Stimulated activated CD4-positive, alpha-beta T cell treated with anti-CD3 and anti-CD28 coated beads, Interleukin-15, amount 100 ng/mL, for 48 hours (primary cell): ENCODE data around the gene PRKAG3.

Experiments used
- DNase-seq, 2 donors: peaks; one replicate each; pipeline ENCODE4 v3.0.0-alpha.2; 2020; ENCODE audit warnings: low read depth in 2 of 2

PRKAG3 gene

DNA sequence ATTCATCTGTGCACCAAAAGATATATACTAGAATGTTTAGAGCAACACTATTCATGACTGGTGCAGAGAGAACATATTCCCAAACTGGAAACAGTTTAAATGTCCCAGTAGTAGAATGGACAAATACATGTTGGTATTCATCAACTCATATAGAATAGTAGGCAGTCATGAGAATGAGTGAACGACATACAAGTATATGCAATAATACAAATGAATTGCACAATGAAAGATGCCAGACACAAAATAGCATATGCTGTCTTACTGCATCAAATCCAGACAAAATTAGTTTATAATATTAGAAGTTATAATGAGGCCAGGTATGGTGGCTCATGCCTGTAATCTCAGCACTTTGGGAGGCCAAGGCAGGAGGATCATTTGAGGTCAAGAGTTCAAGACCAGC lies 8.3 kb upstream of the PRKAG3 start:
- DNase-seq = no peak

DNA sequence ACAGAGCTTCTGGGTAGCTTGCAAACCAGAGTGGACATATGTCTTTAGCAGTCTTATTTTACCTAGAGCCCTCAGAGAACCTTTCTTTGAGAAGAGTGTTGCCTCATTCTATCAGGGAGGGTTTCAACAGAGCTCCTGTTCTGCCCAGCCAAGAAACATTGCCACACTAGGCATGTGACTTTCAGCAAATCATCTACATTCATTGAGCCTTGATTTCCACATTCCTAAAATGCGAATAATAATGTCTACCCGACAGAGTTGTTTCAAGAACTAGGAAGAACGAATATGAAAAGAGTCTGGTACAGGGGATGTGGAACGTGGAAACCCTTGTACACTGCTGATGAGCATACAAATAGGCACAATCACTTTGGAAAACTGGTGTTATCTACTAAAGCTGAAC lies 7.8 kb upstream of the PRKAG3 start:
- no peak for DNase-seq

DNA sequence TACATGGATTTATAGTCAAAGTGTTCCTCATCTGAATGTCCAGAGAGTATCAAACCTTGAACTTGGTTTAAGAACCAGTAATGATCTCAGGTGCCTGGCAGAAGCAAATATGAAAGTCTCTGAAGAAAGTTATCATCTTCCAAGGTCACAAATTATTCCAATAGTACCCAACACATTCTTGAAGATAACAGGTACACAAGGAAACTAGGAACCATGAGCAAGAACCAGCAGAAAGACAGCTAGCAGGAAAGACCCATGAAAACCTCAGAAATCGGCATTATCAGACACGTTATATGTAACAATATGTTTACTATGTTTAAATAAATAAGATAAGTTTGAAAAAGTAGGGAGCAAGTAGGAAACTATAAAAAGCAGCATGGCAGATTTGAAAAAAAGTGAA lies 5.9 kb upstream of the PRKAG3 start:
- DNase-seq = no peak

DNA sequence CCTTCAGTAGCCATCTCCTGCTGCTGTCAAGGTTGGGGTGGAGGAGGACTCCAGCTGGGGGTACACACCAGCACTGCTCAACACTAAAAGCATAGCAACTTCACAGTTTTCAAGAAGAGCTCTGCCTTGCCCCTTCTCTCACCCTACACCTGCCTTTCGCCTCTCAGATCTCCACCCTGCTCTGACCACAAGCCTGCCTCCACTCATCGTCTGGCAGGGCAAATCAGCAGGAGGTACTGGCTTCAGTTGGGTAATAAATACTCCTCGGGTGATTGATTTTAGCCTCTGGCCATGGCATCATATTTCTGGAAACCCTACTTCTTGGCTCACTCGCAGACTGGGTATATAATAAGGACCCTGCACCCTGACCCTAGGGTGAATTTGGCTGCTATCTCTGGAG lies 3.1 kb upstream of the PRKAG3 start:
- DNase-seq = no peak

DNA sequence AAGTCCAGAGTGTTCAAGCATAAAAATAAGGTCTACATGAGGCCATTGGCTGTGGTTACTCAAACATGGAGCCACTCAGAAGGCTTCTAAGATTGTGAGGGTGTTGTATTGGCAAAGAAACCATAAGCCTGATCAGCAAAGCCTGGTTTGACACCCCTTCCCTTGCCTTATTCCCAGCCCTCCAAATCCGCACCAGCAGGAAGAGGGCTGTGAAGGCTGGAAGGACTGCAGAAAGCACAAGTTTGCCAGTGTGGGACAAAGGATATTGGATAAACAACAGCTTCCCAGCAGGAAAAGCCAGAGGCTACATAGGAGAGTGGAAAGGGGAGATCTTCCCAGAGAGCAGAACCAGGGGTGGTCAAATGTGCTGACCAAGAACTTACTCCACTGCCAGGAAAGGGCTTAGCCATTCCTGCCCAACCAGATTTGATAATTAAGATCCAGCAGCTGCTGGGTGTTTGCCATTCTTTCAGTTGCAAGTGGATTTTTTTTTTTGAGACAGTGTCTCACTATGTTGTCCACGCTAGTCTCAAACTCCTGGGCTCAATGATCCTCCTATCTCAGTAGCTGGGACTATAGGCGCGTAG lies 1.5 kb upstream of the PRKAG3 start:
- no peak for DNase-seq

DNA sequence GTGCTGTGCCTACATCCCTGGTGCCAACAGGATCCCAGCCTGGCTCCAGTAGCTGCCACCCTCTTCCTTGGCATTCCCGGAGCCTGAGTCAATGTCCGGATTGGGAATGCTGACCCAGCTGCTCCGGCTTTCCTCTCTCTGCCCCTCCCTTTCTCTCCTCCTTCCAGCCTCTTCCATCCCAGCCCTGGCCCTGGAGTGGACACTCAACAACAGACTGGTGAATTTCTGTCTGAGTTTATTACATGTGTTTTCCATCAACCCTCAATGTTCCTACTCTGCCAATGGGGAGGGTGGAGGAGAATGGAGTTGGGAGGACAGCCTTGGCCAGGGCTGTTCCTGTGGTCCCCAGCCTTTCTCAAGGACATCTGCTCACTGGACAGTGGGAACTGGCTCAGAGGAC lies 917 bp upstream of the PRKAG3 start:
- DNase-seq = no peak

DNA sequence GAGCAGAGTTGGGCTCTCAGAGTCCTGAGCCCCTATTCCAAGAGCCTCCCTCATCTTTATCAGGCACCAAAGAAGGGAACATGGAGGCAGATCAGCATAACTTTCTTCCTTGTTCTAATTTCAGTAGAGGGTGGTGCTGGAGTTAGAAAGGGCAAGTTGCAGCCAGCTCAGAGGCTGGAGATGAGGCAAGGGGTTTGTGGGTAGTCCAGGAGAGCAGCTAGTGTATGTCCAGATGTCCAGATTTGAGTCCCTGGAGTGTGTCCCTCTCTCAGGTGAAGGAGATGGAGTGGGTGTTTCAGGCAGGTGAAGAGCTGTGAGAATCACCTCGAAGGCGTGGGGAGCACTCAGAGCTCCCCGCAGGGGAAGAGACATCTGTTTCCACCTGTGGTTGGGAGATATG lies 478 bp upstream of the PRKAG3 start:
- DNase-seq = no peak

DNA sequence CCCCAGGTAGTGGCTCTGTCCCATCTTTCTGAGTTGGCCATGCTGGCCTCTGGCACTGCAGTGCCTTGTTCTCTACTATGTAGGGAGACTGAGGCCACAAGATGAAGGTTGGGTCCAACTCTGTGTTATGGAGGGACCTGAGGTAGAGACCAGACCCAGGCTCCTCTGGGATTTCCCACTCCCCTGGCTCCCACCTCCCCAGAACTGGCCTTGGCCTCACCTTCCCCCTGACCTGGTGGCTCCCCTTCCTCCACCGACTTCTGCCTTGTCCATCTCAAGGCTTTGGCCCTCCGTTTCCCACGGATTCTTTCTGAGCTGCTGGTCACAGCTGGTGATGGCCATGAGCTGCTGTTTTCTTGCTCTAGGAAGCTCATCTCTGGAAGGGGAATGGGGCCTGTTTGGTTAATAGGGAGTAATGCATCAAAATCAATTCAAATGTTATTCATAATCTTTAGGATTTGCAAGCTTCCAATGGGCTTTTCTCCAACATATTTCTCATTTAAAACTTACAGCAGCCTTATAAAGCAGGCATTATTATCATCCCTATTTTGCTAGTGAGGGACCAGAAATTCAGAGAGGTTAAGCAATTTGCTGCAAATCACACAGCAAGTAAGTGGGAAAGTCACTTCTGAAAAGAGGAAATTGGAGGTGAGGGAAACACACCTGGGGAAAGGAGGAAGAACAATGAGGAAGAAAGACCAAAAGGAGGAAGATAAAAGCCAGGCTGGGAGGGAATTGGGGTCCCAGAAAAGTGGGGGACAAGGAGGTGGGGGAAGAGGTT lies 887 bp downstream of the PRKAG3 start:
- DNase-seq = no peak

DNA sequence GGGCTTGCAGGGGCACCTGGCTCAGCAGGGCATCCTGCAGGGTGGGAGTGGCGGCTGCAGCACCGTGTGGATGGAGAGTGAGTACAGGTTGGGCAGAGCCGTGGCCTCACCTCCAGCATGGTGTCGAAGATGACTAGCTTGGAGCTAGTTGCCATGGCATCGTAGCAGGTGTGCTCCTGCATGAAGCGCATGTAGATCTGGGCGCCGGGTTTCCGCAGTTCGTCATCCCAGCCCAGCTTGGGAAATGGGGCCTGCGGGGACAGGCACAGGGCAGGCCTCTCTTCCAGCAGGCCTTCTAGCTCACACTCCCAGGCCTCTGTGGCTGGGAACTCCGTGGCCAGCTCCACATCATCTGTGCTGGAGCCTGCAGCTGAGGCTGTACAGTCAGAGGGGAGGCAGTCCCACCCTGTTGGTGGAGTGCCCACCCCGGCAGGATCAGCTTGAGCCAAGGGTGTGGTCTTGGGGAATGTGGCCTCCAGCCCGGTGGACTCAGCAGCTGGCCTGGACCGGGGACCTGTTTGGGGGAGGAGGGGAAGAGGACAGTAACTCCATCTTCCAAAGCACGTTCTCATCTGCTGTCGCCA lies 1.6 kb downstream of the PRKAG3 start:
- DNase-seq = no peak

DNA sequence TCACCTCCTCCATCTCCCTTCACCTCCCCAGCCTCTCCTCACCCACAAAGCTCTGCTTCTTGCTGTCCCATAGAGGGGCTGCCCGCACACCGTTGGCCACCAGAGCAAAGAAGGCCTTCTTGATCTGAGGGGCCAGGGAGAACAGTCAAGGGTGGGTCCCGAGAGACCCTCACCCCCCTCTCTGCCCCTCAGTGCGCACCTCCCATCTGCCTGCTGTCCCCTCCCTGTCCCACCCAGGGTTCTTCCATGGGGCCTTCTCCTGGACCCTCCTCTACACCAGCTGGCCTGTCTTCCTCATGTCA lies 3.2 kb downstream of the PRKAG3 start:
- DNase-seq = no peak

DNA sequence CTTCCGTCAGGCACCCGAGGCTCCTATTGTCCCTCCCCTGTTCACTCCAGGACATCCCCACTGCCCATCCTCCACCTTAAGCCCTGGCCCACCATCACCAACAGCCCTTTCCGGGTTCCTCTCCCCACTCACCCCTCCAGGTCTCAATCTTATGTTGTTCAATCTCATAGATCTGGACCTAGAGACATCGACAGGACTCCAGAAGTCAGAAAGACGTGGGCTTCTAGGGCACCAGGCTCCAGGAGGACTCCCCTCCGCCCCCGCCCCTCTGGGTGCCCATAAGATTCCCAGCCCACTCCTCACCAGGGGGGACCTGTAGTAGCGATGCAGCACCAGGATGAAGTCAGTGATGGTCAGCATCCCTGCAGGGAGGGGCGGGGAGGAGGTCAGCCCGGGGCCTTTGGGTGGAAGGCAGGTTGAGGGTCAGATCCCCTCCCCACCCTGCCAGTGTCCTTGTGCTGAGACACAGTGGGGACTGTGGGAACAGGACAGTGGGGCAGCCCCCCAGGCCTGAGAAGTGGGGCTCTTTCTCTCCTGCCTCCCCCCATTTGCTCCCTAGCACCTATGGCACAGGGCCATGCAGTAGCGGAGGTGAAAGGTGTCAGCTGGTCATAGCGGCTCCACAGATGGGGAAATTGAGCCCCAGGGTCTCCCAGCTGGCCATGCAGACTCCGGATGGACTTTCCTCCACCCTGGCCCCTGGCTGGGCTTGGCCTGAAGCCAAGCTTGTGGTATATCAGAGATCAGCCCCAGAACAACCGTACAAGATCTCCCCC lies 3.7 kb downstream of the PRKAG3 start:
- DNase-seq = no peak

DNA sequence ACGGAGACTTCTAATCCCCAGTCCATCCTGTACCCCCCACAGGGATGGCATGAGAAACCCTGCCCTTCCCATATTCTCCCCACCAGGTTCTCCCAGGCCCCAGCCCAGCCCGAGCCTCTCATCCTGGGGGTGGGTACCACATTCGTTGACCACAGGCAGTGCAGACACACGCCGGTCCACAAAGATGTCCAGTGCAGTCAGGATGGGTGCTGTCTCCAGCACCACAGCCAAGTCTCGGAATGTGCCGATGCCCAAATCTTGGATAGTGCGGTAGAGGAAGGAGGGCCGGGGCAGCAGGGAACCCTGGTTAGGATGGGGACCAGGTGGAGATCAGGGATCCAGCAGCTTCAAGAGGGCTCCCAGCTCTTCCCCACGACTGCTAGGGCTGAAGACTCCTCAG lies 4.8 kb downstream of the PRKAG3 start:
- no peak for DNase-seq

DNA sequence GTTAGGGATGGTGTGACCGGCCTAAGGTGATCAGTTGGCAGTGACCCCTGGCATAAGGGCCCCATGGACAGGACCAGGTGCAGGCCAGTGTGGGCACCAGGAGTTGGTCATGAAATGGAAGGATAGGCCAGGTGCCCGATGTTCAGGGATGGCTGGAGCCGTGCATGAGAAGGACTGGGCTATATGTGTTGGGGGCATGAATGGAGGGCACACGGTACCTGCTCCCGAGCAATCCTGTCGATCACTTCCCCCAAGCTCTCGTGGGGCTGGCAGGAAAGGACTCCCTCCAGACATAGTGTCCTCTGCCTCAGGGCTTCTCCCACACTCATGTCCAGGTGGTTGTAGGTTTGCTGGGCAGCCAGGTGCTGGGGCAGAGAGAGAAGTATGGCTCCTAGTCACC lies 7.6 kb downstream of the PRKAG3 start:
- no peak for DNase-seq

DNA sequence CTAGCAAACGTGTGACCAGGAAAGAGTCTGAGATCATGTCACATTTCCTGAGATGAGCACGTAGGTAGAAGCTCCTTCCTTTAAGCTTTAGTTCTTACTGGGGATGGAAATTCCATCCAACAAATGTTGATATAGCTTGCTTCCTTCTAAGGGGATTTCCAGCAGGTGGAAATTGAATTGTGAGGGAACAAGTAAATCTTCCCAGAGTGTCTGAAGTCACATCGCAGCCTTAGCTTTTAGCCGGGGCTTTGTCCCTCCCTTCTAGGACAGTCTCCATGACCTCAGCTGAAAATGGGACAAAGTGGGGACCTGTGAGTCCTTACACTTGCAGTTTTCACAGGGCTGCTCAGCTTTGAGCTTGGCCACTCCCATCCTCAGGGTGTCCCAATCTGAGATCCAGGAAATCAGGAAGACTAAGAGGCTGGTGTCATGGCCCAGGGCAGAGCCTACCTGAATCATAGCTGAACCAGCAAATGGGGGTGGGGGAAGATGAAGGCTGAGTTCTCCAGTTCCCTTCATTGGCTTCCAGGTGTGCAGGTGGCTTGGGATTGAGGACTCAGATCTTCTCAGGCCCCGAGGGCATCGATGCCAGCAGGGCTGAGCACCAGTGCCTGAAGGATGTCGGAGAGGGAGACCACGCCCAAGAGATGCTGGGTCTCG lies 8.3 kb downstream of the PRKAG3 start:
- no peak for DNase-seq

DNA sequence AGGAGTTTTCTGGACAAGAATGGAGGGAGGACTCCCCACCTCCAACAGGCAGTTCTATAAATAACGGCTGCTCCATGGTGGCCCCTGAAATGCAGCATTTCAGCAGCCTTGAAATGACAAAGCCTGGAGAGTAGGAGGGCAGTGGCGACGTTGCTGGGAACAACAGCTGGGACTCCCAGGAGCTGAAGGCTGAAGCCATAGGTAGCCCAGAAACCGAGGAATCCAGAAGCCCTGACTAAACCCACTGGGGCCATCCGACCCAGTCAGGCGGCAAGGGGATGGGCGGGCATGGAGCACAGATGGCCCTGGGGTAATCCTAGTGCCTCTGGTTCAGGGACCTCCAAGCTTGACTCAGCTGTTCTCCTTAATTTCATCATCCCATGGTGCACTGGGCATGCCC lies 9.0 kb downstream of the PRKAG3 start:
- DNase-seq = no peak

DNA sequence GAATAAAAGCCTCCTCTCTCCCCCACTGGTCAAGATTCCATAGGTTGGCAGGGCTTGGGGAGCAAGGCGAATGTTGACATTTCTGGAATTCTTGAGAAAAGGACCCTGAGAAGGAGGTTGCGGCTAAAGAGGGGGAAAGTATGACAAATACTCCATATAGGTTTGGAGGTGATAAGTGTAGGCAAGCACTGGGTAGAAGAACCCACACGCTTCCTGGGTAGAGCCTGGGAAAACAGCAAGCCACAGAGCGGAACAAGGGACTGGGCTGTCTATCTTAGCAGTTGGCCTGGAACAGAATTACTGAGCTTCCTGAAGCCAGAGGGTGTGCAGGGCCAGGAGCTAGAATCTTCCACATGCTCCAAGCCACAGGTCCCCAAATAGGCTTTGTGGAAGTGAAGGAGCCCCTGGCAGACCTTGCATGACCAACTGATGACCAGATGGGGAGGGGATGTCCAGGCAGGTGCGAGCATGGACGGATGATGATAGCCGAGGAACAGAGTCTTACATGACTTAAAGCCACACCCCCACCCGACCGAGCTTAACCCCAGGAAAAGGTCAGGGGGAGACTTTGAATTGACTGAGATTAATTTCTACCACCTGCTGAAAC lies 9.9 kb downstream of the PRKAG3 start:
- no peak for DNase-seq

DNA sequence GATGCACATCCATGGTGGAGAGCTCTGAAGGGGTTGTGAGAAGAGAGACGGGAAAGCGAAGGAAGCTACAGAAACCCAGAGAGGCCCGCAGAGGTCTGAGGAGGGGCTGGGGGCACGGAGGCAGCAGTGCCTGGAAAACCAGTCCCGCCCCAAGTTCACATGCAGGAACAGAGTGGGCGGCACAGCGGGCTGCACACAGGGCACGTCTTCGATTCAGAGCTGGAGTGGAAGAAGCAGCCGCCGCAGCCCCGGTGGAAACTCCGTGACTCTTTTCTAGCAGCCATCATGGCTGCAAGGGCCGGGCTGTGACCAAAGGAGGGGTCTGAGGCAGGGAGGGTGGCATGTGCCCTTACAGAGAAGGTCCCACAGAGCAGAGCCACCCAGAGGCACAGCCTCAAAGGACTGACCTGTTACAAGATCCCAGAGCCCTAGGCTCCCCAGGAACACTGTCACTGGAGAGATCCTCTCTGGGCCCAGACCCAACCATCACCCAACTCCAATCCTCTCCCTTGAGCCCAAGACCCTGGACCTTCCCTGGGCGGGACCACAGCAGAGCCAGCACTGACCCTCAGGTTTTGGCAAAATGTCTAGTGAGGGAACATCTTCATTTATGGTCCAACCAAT lies 10.7 kb downstream of the PRKAG3 start:
- no peak for DNase-seq

DNA sequence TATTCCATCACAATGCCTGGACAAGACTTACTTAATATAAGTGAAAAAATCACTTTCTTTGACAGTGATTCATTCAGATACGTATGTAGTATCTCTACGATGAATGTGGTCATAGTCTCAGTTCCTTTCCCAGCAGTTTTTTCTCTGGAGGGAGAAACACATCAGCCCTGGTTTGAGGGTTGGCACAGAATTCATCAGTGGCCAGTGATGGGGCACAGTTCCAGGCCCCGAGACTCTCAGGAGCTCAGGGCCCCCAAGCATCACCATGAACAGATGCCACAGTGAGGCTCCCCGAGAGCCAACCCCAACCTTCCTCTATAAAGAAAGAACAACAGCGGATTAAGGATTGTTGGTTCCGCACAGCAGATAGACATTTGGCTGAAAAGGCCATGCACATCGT lies 12.5 kb downstream of the PRKAG3 start:
- no peak for DNase-seq

DNA sequence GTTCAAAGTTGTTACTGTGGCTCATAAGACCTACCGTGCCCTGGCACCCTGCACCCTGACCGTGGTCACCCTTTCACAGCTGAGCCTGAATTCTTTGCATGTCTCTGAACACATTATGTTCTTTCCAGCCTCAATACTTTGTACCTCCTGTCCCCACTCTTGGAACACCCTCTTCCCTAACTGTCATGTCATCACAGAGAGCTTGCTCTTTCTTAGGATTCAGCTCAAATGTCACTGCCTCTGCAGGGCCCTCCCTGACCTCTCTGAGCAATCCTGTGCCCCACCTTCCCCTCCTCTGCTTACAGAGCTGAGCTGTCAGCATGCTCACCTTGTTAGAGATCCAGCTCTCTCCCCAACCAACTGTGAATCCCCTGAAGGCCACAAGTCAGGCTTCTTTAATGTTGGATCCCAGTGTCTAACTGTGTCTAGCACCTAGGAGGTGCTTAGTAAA lies 15.0 kb downstream of the PRKAG3 start:
- no peak for DNase-seq

DNA sequence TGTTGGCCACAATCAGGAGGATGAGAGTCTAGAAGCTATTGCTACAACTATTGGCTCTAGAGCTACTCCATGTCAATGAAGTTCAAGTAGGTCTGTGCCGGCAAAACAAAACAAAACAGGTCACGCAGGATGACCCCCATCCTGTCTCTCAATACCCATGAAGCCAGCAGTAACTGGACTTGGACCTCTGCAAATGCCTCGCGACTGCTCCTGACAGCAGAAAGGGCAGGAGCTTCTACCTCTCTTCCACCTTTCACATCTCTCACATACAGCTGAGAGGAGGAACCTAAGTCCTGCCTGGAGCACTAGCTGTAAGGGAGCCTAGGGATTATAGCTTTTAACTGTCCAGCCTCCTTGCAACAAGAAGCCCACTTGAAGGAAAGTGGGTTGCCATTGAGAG lies 16.0 kb downstream of the PRKAG3 start:
- no peak for DNase-seq

DNA sequence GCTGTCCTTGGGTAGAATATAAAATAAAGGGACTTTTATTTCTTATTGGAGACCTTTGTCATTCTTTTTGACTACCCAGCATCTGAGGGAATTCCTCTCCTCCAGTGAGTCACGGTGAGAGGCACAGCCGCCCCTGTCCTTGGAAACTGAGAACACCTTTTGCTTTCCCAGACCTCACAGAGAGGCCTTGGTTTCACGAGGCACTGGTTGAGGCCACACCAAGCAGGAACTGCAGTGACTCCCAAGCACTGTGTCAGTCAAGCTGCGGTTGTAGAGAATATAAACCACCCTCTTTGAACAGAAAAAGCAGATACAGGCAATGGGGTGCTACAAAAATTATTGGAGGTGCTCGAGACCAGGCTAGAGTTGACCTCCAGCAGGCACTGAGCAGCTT lies 16.4 kb downstream of the PRKAG3 start:
- DNase-seq = no peak
